HG02759 (cell line): Measurements from ENCODE around the gene CLDN20.
"Not testable (repeated sequence)": the region's sequence is repeated elsewhere in the genome, so short reads cannot be mapped to it uniquely, and the experiment has no call there.

Experiments used
- ATAC-seq: cut with Tn5 transposase; IDR thresholded peaks from one replicate; pipeline ENCODE4 v1.9.1; 2021; ENCODE audit warnings: mild to moderate bottlenecking, moderate library complexity; ENCODE audit not compliant: unreplicated experiment

CLDN20 gene

DNA sequence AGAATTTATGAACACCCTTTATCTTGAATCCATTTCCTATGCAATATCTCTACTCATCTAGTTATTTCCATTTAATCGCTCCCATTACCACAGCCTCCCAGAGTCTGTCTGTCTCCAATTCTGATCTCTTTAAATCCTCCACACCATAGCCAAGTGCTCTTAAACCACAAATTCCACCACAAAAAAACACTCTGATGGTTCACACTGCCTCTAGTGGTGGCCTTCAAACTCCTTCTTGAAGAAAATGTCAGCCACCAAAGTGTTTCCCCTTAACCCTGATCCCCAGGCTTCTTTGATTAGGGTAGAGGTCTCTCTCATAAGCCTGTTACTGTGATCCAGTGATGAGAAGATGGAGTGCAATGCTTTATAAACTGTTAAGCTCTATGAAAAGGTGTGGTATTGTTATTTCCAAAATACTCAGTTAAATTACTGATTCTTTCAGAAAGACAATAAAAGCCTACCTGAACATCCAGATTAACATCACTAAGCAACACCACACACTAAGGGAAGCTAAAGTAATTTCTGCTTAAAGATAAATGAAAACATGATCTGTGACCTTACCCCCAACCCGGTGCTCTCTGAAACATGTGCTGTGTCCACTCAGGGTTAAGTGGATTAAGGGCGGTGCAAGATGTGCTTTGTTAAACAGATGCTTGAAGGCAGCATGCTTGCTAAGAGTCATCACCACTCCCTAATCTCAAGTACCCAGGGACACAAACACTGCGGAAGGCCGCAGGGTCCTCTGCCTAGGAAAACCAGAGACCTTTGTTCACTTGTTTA lies 4.5 kb downstream of the CLDN20 start:
- ATAC-seq = not testable (repeated sequence)

- no peak for ATAC-seq
Observed at GRCh38 chr6:155269765-155270164, 6.0 kb downstream of the CLDN20 start.

GRCh38 chr6:155270561-155271091 lies 6.8 kb downstream of the CLDN20 start:
- no peak for ATAC-seq

DNA sequence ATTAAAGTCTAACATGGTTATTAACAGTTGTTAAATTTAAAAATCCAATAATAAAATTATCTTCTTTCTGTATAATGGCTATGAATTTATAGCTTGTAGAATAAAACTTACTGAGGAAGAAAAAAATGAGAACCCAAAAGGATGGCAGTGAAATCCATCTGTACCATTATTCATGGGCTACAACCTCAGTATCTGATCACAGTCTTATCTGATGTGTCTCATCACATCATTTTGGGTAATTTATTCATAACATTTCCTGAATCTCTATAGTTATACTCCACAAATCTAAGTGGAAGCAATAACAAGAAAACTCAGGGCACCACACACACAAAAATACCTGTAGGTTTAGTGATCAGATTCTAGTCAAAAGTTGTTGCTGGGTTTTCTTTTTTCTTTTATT lies 7.3 kb downstream of the CLDN20 start:
- no peak for ATAC-seq

GRCh38 chr6:155272353-155273232 lies 8.8 kb downstream of the CLDN20 start:
- ATAC-seq = no peak

- peak; percentile 56 for ATAC-seq
Observed at GRCh38 chr6:155273431-155273830, 9.6 kb downstream of the CLDN20 start.

- no peak for ATAC-seq
Observed at GRCh38 chr6:155274106-155274505, 10.3 kb downstream of the CLDN20 start.

DNA sequence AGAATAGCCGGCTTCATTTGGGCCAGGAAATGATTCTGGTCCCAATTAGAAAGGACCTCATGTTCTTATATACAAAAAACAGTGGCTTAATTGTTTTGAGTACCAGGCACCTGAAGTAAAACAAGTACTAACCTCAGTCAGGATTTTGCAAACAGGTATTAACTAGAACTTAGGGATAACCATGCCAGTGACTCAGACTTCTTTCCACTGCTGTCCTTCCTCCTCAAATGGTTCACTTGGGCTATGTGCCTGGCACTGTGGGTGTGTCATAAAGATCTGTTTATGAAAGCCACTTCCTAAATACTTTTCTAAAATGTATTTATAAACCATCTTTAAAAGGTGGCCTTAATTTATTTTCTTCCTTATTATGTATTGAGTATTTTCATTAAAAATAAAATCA lies 10.7 kb downstream of the CLDN20 start:
- no peak for ATAC-seq

GRCh38 chr6:155275808-155276480 lies 12.1 kb downstream of the CLDN20 start:
- no peak for ATAC-seq

- no peak for ATAC-seq
Observed at GRCh38 chr6:155276638-155277037, 12.8 kb downstream of the CLDN20 start.

DNA sequence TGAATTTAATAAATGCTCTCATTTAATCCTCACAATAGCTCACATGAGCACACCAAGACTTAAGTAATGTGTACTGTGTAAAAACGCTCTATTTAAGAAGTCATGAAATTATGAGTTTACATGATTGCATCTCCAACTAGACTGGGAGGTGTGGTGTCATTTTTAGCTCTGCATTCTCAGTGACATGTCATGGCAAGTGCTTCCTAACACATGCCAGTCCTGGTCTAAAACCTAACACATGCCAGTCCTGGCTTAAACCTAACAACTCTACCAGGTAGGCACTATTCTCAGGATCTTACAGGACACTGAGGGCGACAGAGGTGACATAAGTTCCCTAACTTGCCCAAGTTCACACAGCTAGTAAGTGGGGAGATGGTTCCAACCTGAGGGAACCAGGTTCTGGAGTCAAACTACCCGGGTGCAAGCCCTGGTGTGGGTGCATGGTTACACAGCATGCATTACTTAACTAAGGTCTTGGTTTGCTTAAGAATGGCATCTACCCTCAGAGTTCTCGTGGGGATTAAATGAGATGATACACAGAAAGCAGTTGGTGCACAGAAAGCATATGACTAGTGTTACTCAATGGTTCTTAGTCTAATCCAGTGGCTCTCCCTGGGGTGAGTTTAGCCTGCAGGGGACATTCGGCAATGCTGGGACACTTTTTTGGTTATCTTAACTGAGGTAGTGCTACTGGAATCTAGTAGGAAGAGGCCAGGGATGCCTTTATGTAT lies 14.7 kb downstream of the CLDN20 start:
- ATAC-seq = no peak

DNA sequence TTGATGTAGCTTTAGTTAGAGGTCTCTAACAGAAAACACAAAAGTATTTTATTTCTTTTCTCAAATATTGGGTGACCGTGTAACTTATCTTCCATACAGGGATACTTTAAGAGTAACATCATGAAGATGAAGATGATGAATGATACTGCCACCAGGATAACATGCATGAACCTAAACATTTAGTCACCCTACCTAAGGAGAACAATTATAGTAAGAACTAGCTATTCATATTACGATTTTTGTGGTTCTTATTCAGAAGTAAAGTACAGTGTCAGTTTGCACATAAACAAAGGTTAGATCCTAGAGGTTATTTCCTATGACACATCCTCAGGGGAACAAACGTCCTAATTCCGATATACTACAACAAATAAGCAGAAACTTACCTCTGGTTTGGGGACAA lies 21.0 kb downstream of the CLDN20 start:
- ATAC-seq = no peak

DNA sequence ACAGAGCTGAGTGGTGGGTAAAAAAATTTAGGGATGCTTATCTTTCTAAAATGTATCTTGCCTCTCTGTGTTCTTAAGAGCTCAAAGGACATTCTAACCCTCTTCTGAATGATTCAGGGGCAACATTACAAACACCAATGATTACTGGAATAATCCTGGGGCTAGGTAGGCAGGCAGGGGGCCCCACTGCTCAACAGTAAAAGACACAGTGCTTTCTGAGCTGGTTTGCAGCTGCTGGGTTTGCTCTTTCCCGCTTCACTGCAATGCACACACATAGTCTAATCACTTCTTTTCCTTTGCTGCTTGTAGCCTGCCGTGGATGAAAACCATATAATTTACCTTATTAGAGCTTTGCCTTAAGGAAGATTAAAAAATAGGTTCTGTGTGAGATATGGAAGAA lies 23.9 kb downstream of the CLDN20 start:
- ATAC-seq = no peak

GRCh38 chr6:155290491-155290890 lies 26.7 kb downstream of the CLDN20 start:
- ATAC-seq = no peak

GRCh38 chr6:155291291-155291690 lies 27.5 kb downstream of the CLDN20 start:
- no peak for ATAC-seq

DNA sequence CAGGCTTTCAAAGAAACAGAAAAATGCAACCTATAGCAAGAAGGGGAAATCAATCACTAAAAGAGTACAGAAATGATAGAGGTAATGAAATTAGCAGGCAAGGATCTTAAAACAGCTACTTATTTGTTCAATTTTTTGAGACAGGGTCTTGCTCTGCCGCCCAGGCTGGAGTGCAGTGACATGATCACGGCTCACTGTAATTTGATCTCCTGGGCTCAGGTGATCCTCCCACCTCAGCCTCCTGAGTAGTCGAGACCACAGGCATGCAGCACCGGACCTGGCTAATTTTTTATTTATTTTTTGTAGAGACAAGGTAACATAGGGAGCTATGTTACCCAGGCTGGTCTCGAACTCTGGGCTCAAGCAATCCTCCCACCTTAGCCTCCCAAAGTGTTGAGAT lies 28.9 kb downstream of the CLDN20 start:
- ATAC-seq = no peak

GRCh38 chr6:155297669-155298068 lies 33.9 kb downstream of the CLDN20 start:
- ATAC-seq = no peak

DNA sequence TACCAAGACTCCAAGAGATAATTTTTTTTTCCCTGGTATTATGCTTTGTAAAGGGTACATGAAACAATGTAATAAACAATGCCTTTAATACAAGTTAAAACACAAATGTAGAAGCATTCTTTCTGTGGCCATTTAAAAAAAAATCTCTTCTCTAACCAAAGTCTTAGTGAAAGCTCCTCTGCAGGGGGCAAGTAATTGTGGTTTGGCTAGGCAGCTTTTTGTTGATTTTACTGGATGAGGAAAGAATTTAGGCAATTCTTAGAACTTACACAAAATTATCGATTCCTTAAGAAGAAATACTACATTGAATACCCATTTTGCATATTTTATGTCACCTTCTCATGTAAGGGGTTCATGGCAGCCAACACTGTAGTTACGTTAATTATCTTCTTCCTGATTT lies 38.1 kb downstream of the CLDN20 start:
- no peak for ATAC-seq

DNA sequence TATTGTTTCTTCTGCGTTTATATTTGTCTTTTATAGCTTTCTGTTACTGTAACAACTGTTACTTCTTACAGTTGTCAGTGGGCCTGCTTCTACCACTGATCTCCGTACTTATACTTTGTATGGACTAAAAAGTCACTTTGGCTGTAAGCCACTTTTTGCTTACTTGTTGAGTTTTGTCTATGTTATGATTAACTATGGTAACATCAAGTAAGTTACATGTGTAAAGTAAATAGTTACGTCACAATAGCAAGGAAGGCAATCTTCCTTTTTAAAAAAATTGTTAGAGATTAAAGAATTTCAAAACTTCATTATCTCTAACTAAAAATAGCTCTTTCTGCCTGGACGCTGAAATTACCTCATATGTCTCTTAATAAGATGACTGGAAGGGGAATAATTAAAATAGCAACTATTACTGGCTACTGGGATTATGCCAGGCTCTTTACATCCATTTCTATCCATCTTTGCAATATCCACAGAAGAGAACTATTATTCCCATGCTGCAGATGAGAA lies 39.6 kb downstream of the CLDN20 start:
- no peak for ATAC-seq

DNA sequence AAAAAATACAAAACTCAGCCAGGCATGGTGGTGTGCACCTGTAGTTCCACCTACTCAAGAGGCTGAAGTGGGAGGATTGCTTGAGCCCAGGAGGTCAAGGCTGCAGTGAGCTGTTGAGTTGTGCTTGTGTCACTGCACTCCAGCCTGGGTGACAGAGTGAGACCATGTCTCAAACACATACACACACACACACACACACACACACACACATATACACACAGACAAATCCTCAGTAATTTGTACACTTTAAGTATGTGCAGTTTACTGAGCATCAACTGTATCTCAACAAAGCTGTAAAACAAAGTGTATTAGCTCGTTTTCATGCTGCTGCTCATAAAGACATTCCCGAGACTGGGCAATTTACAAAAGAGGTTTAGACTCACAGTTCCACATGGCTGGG lies 43.1 kb downstream of the CLDN20 start:
- ATAC-seq = no peak
